Measurements from ENCODE around the gene ABCB10. TPM values are rescaled to one million over a fixed set of nuclear protein-coding genes. Genes with fewer than 3 reads are reported as not detected.

ABCB10 gene
- total RNA-seq, 1 experiment from 2014 or later, result 13.8 TPM

DNA sequence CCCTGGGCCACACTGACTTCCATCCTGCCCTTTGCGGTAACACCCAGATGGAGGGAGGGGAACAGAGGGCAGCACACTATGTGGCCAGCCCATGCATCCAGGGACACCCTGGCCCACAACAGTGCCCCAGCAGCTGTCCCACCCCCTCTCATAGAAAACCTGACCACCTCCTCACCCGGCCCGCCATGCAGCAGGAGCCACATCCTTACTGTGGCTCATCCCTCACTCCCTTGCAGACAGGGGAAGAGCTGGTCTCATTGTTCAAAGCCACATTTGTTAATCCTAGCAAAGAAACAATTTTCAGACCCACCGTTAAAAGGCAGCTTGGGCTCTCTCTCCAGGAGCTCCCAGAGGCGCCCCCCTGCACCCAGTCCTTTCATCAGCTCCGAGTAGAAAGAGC, 27.2 kb downstream of the ABCB10 start:
- no peak overlapping the region for H3K14ac ChIP-seq (ENCODE audit: insufficient read depth, low read length)
- no peak overlapping the region for H4K91ac ChIP-seq (ENCODE audit: insufficient read length, low read depth, low read length)
- no peak overlapping the region for H2BK12ac ChIP-seq (ENCODE audit: insufficient read length, low read depth, low read length)
- no peak overlapping the region for H2BK20ac ChIP-seq (ENCODE audit: low read depth, low read length, poor library complexity, severe bottlenecking)
- H3K4me1 ChIP-seq (ENCODE audit: insufficient read depth, low read length), result no peaks in the 10 kb centered on the region
- H2BK15ac ChIP-seq (ENCODE audit: low read depth, low read length), result no peak overlapping the region
- H3K27ac ChIP-seq (ENCODE audit: insufficient read length, low read depth, low read length), result no peak overlapping the region
- H3K4me3 Mint-ChIP-seq, result no peak overlapping the region
- H4K20me1 ChIP-seq (ENCODE audit: control insufficient read depth, insufficient read depth, insufficient read length), result no peaks in the 10 kb centered on the region
- TF ChIP-seq CTCF (conservative IDR thresholded peaks at IDR 0.05), result no peak
- H2BK120ac ChIP-seq (ENCODE audit: low read depth, low read length, poor library complexity, severe bottlenecking), result no peak overlapping the region
- H2AK5ac ChIP-seq (ENCODE audit: insufficient read length, low read length), result no peak overlapping the region
- H3K4ac ChIP-seq (ENCODE audit: low read depth, low read length), result no peak overlapping the region
- no peak for DNase-seq
- H3K18ac ChIP-seq (ENCODE audit: insufficient read length, low read depth, low read length), result no peak overlapping the region
- no peaks in the 10 kb centered on the region for H3K79me1 ChIP-seq (ENCODE audit: insufficient read depth, low read depth, low read length, poor library complexity, severe bottlenecking)
- no peaks in the 10 kb centered on the region for H3K23me2 ChIP-seq (ENCODE audit: insufficient read length, low read depth, low read length, poor library complexity, severe bottlenecking)
- no peak overlapping the region; a peak in 1 of 7 replicates for H3K27ac Mint-ChIP-seq
- H3K9me3 ChIP-seq (ENCODE audit: control insufficient read depth, low read depth, low read length), result no peaks in the 10 kb centered on the region
- no peak overlapping the region for H3K4me2 ChIP-seq (ENCODE audit: insufficient read depth, insufficient read length, low read length)
- H2BK5ac ChIP-seq (ENCODE audit: insufficient read length, low read length), result no peak overlapping the region
- H3K9me3 Mint-ChIP-seq, result no peaks in the 10 kb centered on the region
- WGBS (ENCODE audit: extremely low coverage, insufficient read length, low lambda C conversion rate), result no CpG with 5 or more reads among the region's 6 CpGs
- no peak overlapping the region for H3K56ac ChIP-seq (ENCODE audit: insufficient read length, low read depth, low read length)
- no peak overlapping the region for H3K9ac ChIP-seq (ENCODE audit: extremely low read depth, insufficient read length, low read length)
- no peak overlapping the region for H2AFZ ChIP-seq (ENCODE audit: low read length)
- no peak overlapping the region for H3K23ac ChIP-seq (ENCODE audit: insufficient read length, low read depth, low read length)
- no peak overlapping the region for H4K5ac ChIP-seq (ENCODE audit: insufficient read length, low read depth, low read length)
- H3K27me3 Mint-ChIP-seq (ENCODE audit: low read depth), result no peaks in the 10 kb centered on the region
- peaks cover 14 to 60% (median 48%) of the 10 kb centered on the region in 3 experiments; a peak in 6 of 7 replicates for H3K36me3 Mint-ChIP-seq (ENCODE audit: insufficient read depth in 1 of 3, low read depth in 3 of 3)
- no peaks in the 10 kb centered on the region for H3K79me2 ChIP-seq (ENCODE audit: insufficient read depth, low read length)
- no peaks in the 10 kb centered on the region for H3K27me3 ChIP-seq (ENCODE audit: insufficient read depth, low read length)
- no peak overlapping the region for H3T11ph ChIP-seq (ENCODE audit: low read length)
- no peak overlapping the region for H4K8ac ChIP-seq (replicated peaks; ENCODE audit: insufficient read length, low read depth, low read length)
- H3K4me1 Mint-ChIP-seq, result no peaks in the 10 kb centered on the region

Data from H9 (cell line).